SK-N-SH (cell line): ENCODE measurements around the gene GATD1. TPM values are rescaled to one million over a fixed set of nuclear protein-coding genes. Genes with fewer than 3 reads are reported as not detected.

ENCODE experiments used
- ELF1 ChIP-seq: IDR thresholded peaks from 2 replicates; pipeline ENCODE4 v1.4.0; 2012
- FOXM1 ChIP-seq: IDR thresholded peaks from 2 replicates; pipeline ENCODE4 v1.4.0; 2012; ENCODE audit warnings: low read depth, mild to moderate bottlenecking
- GABPA ChIP-seq: IDR thresholded peaks from 2 replicates; pipeline ENCODE4 v1.4.0; 2012; ENCODE audit warnings: low read depth, mild to moderate bottlenecking
- JUND ChIP-seq: IDR thresholded peaks from 2 replicates; pipeline ENCODE4 v1.4.0; 2012
- MEF2A ChIP-seq: IDR thresholded peaks from 2 replicates; pipeline ENCODE4 v1.4.0; 2012; ENCODE audit warnings: low read depth, borderline replicate concordance
- NFIC ChIP-seq: IDR thresholded peaks from 2 replicates; pipeline ENCODE4 v1.4.0; 2012; ENCODE audit warnings: borderline replicate concordance
- PBX3 ChIP-seq: IDR thresholded peaks from 2 replicates; pipeline ENCODE4; 2012
- RAD21 ChIP-seq: IDR thresholded peaks from 2 replicates; pipeline ENCODE4 v1.6.1; 2012; ENCODE audit warnings: mild to moderate bottlenecking, low read length
- RFX5 ChIP-seq: IDR thresholded peaks from 2 replicates; pipeline ENCODE4 v1.6.1; 2012; ENCODE audit warnings: mild to moderate bottlenecking, improper control_type of control experiment, low read length
- RXRA ChIP-seq: IDR thresholded peaks from 2 replicates; pipeline ENCODE4 v1.4.0; 2012; ENCODE audit warnings: low read depth, mild to moderate bottlenecking, borderline replicate concordance
- SIN3A ChIP-seq: IDR thresholded peaks from 2 replicates; pipeline ENCODE4 v1.6.1; 2012; ENCODE audit warnings: low read depth, mild to moderate bottlenecking, low read length, moderate library complexity, borderline replicate concordance
- TAF1 ChIP-seq: IDR thresholded peaks from 2 replicates; pipeline ENCODE4 v1.6.1; 2012; ENCODE audit warnings: low read depth, mild to moderate bottlenecking, low read length, moderate library complexity, borderline replicate concordance
- TEAD4 ChIP-seq: IDR thresholded peaks from 2 replicates; pipeline ENCODE4 v1.4.0; 2012; ENCODE audit warnings: mild to moderate bottlenecking, borderline replicate concordance; ENCODE audit not compliant: insufficient read depth
- ZBTB33 ChIP-seq: IDR thresholded peaks from 2 replicates; pipeline ENCODE4 v1.4.0; 2012; ENCODE audit warnings: low read depth, borderline replicate concordance
- polyA plus RNA-seq, 3 experiments: library from polyadenylated mRNA; depleted of rRNA; stranded (reverse); fragments of >200 nt; gene quantifications; 2 replicates each; pipeline ENCODE4 v1.2.3, GENCODE V29; 2012
- TF ChIP-seq, protein P1 (sequence below): fragments of 200-600 bp; sonication (generic); IDR thresholded peaks from 2 replicates; pipeline ENCODE4 v1.6.1; 2017; ENCODE audit warnings: antibody characterized with exemption, mild to moderate bottlenecking, moderate library complexity
- TF ChIP-seq, protein P2 (sequence below): IDR thresholded peaks from 2 replicates; pipeline ENCODE4 v1.4.0; 2012; ENCODE audit warnings: low read depth, borderline replicate concordance
- TF ChIP-seq, protein P3 (sequence below): IDR thresholded peaks from 2 replicates; pipeline ENCODE4 v1.6.1; 2012; ENCODE audit warnings: mild to moderate bottlenecking, low read depth, low read length, moderate library complexity

The GATD1 gene
- polyA plus RNA-seq, 1 of the 3 experiments (the other 2 are of a cell fraction), result 86.2 TPM

GRCh38 chr11:747158-748006 is 29.9 kb downstream of the GATD1 start, which contains the start of gene TALDO1 (continued):
- TF ChIP-seq PBX3, result no peak
- no peak for TF ChIP-seq TAF1
- no peak for TF ChIP-seq RFX5
- TF ChIP-seq TEAD4, result no peak
- TF ChIP-seq, protein P1, sequence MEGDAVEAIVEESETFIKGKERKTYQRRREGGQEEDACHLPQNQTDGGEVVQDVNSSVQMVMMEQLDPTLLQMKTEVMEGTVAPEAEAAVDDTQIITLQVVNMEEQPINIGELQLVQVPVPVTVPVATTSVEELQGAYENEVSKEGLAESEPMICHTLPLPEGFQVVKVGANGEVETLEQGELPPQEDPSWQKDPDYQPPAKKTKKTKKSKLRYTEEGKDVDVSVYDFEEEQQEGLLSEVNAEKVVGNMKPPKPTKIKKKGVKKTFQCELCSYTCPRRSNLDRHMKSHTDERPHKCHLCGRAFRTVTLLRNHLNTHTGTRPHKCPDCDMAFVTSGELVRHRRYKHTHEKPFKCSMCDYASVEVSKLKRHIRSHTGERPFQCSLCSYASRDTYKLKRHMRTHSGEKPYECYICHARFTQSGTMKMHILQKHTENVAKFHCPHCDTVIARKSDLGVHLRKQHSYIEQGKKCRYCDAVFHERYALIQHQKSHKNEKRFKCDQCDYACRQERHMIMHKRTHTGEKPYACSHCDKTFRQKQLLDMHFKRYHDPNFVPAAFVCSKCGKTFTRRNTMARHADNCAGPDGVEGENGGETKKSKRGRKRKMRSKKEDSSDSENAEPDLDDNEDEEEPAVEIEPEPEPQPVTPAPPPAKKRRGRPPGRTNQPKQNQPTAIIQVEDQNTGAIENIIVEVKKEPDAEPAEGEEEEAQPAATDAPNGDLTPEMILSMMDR, result no peak; the same call in 1 of the 2 replicates
- no peak for TF ChIP-seq RAD21
- TF ChIP-seq FOXM1, result no peak
- no peak for TF ChIP-seq ELF1
- no peak for TF ChIP-seq JUND
- TF ChIP-seq RXRA, result no peak
- TF ChIP-seq GABPA, result no peak
- no peak for TF ChIP-seq ZBTB33
- TF ChIP-seq MEF2A, result no peak
- TF ChIP-seq, protein P2, sequence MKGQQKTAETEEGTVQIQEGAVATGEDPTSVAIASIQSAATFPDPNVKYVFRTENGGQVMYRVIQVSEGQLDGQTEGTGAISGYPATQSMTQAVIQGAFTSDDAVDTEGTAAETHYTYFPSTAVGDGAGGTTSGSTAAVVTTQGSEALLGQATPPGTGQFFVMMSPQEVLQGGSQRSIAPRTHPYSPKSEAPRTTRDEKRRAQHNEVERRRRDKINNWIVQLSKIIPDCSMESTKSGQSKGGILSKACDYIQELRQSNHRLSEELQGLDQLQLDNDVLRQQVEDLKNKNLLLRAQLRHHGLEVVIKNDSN, result no peak
- TF ChIP-seq SIN3A, result 0 out of 2 replicates have a peak, but pooled peaks have one; percentile 7
- no peak for TF ChIP-seq NFIC
- TF ChIP-seq, protein P3, sequence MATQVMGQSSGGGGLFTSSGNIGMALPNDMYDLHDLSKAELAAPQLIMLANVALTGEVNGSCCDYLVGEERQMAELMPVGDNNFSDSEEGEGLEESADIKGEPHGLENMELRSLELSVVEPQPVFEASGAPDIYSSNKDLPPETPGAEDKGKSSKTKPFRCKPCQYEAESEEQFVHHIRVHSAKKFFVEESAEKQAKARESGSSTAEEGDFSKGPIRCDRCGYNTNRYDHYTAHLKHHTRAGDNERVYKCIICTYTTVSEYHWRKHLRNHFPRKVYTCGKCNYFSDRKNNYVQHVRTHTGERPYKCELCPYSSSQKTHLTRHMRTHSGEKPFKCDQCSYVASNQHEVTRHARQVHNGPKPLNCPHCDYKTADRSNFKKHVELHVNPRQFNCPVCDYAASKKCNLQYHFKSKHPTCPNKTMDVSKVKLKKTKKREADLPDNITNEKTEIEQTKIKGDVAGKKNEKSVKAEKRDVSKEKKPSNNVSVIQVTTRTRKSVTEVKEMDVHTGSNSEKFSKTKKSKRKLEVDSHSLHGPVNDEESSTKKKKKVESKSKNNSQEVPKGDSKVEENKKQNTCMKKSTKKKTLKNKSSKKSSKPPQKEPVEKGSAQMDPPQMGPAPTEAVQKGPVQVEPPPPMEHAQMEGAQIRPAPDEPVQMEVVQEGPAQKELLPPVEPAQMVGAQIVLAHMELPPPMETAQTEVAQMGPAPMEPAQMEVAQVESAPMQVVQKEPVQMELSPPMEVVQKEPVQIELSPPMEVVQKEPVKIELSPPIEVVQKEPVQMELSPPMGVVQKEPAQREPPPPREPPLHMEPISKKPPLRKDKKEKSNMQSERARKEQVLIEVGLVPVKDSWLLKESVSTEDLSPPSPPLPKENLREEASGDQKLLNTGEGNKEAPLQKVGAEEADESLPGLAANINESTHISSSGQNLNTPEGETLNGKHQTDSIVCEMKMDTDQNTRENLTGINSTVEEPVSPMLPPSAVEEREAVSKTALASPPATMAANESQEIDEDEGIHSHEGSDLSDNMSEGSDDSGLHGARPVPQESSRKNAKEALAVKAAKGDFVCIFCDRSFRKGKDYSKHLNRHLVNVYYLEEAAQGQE, result 0 out of 2 replicates have a peak, but pooled peaks have one; percentile 3
